HEK293T (cell line): ENCODE data around the gene SSTR5.

ENCODE experiments used
- CTCF ChIA-PET: fragments of 350-600 bp; formaldehyde crosslinking; extraction: SDS; loops from one replicate; lab custom pipeline; 2021; ENCODE audit warnings: antibody characterized with exemption, inconsistent platforms; lab: Yijun Ruan, JAX
- POLR2A ChIA-PET: fragments of 350-600 bp; formaldehyde crosslinking; extraction: SDS; loops from one replicate; lab custom pipeline; 2020; ENCODE audit warnings: antibody characterized with exemption, inconsistent platforms; lab: Yijun Ruan, JAX
- DNase-seq: peaks from one replicate; pipeline ENCODE4 v3.0.0; 2012; ENCODE audit warnings: mixed read lengths; ENCODE audit errors: extremely low spot score
- ARNT ChIP-seq: fragments of 450-650 bp; IDR thresholded peaks from 2 replicates; pipeline ENCODE4 v1.6.1; 2017; ENCODE audit warnings: mild to moderate bottlenecking
- BHLHE40 ChIP-seq: fragments of 450-650 bp; IDR thresholded peaks from 2 replicates; pipeline ENCODE4 v1.6.1; 2016; ENCODE audit warnings: mild to moderate bottlenecking, moderate library complexity, borderline replicate concordance
- CTBP1 ChIP-seq: fragments of 450-650 bp; IDR thresholded peaks from 2 replicates; pipeline ENCODE4 v1.6.1; 2016; ENCODE audit warnings: borderline replicate concordance
- ELF4 ChIP-seq: fragments of 450-650 bp; IDR thresholded peaks from 2 replicates; pipeline ENCODE4 v1.6.1; 2017; ENCODE audit warnings: antibody characterized with exemption
- FOXA1 ChIP-seq: fragments of 450-650 bp; IDR thresholded peaks from 2 replicates; pipeline ENCODE4 v1.6.1; 2016; ENCODE audit warnings: mild to moderate bottlenecking
- FOXK2 ChIP-seq: fragments of 450-650 bp; IDR thresholded peaks from 2 replicates; pipeline ENCODE4 v1.6.1; 2016; ENCODE audit warnings: mild to moderate bottlenecking
- FOXM1 ChIP-seq: fragments of 450-650 bp; IDR thresholded peaks from 2 replicates; pipeline ENCODE4 v1.6.1; 2017; ENCODE audit warnings: mild to moderate bottlenecking, borderline replicate concordance
- HDGF ChIP-seq: fragments of 450-650 bp; IDR thresholded peaks from 2 replicates; pipeline ENCODE4 v1.6.1; 2017; ENCODE audit warnings: antibody characterized with exemption, borderline replicate concordance
- L3MBTL2 ChIP-seq: fragments of 450-650 bp; conservative IDR thresholded peaks from 2 replicates; pipeline ENCODE4 v1.6.1; 2016; ENCODE audit warnings: mild to moderate bottlenecking
- LEF1 ChIP-seq: fragments of 450-650 bp; IDR thresholded peaks from 2 replicates; pipeline ENCODE4 v1.6.1; 2017; ENCODE audit warnings: mild to moderate bottlenecking, borderline replicate concordance
- NFRKB ChIP-seq: fragments of 450-650 bp; IDR thresholded peaks from 2 replicates; pipeline ENCODE4 v1.6.1; 2016; ENCODE audit warnings: mild to moderate bottlenecking, moderate library complexity
- PKNOX1 ChIP-seq: fragments of 450-650 bp; IDR thresholded peaks from 2 replicates; pipeline ENCODE4 v1.6.1; 2016
- SP1 ChIP-seq: fragments of 450-650 bp; IDR thresholded peaks from 2 replicates; pipeline ENCODE4 v1.6.1; 2017
- SUZ12 ChIP-seq: fragments of 450-650 bp; IDR thresholded peaks from 2 replicates; pipeline ENCODE4 v1.6.1; 2016; ENCODE audit warnings: mild to moderate bottlenecking
- TARDBP ChIP-seq: fragments of 450-650 bp; IDR thresholded peaks from 2 replicates; pipeline ENCODE4 v1.6.1; 2016
- ZNF384 ChIP-seq: fragments of 450-650 bp; IDR thresholded peaks from 2 replicates; pipeline ENCODE4 v1.6.1; 2016

SSTR5 gene

GRCh38 chr16:1075546-1075945 lies 3.0 kb downstream of the SSTR5 start:
- DNase-seq: no peak
- POLR2A ChIA-PET: no interaction called here
- TF ChIP-seq FOXA1: no peak
- TF ChIP-seq TARDBP: no peak
- no peak for TF ChIP-seq CTBP1
- no peak for TF ChIP-seq ZNF384
- TF ChIP-seq ARNT: no peak
- no peak for TF ChIP-seq PKNOX1
- no peak for TF ChIP-seq SUZ12
- CTCF ChIA-PET: no interaction called here

- POLR2A ChIA-PET: no interaction called here
- TF ChIP-seq L3MBTL2 (no peak), FOXA1 (no peak), NFRKB (no peak), ARNT (no peak), FOXK2 (no peak), FOXM1 (no peak), BHLHE40 (no peak), CTBP1 (no peak), ZNF384 (no peak), TARDBP (no peak), PKNOX1 (no peak), LEF1 (no peak)
- CTCF ChIA-PET: interaction anchor here (0.6 kb wide), 1 partner anchor 111 kb away, joined by 3 read pairs; no protein-coding TSS in a partner anchor
- no peak for DNase-seq
Observed at GRCh38 chr16:1076801-1077576, 4.4 kb downstream of the SSTR5 start.

- CTCF ChIA-PET: no interaction called here
- POLR2A ChIA-PET: no interaction called here
- no peak for DNase-seq
- no peak for TF ChIP-seq BHLHE40
- TF ChIP-seq TARDBP: no peak
- no peak for TF ChIP-seq SP1
- TF ChIP-seq FOXM1: no peak
- no peak for TF ChIP-seq FOXA1
- no peak for TF ChIP-seq ARNT
- TF ChIP-seq SUZ12: no peak
- TF ChIP-seq CTBP1: no peak
- TF ChIP-seq L3MBTL2: no peak
- no peak for TF ChIP-seq NFRKB
- TF ChIP-seq LEF1: no peak
- TF ChIP-seq ZNF384: no peak
- TF ChIP-seq FOXK2: no peak
- no peak for TF ChIP-seq ELF4
- no peak for TF ChIP-seq HDGF
- no peak for TF ChIP-seq PKNOX1
Observed at GRCh38 chr16:1077877-1078578, 5.5 kb downstream of the SSTR5 start.

GRCh38 chr16:1078579-1079021 lies 6.1 kb downstream of the SSTR5 start:
- ChIA-PET CTCF (no interaction called here), POLR2A (no interaction called here)
- DNase-seq: no peak
- TF ChIP-seq ELF4: no peak
- no peak for TF ChIP-seq FOXK2
- TF ChIP-seq TARDBP: no peak
- no peak for TF ChIP-seq ZNF384
- no peak for TF ChIP-seq PKNOX1
- no peak for TF ChIP-seq BHLHE40
- no peak for TF ChIP-seq CTBP1
- TF ChIP-seq NFRKB: no peak
- TF ChIP-seq FOXM1: no peak
- no peak for TF ChIP-seq ARNT
- TF ChIP-seq L3MBTL2: no peak
- TF ChIP-seq HDGF: no peak

GRCh38 chr16:1079341-1079740 lies 6.8 kb downstream of the SSTR5 start:
- ChIA-PET POLR2A (no interaction called here), CTCF (no interaction called here)
- no peak for DNase-seq
- TF ChIP-seq LEF1: no peak
- no peak for TF ChIP-seq FOXM1
- TF ChIP-seq SUZ12: no peak
- TF ChIP-seq CTBP1: no peak
- TF ChIP-seq SP1: no peak
